ENCODE results near the gene KRTAP19-1. TPM values are rescaled to one million over a fixed set of nuclear protein-coding genes. Genes with fewer than 3 reads are reported as not detected.

KRTAP19-1 gene
- not detected in 2 replicates for total RNA-seq (2011; cell fraction: chromatin; rRNA removed; ENCODE audit: low replicate concordance)
- total RNA-seq (2011; cell fraction: nucleolus; rRNA removed) = not detected in 2 replicates
- total RNA-seq (2011; cell fraction: nucleoplasm; rRNA removed) = not detected in 2 replicates
- not detected in 2 replicates for total RNA-seq (2014; rRNA removed)
- not detected in 2 replicates for total RNA-seq (2014; rRNA removed; fragmentation: Illumina TruSeq; extraction: Trizol)
- total RNA-seq (2015; rRNA removed; fragmentation: Illumina TruSeq; extraction: Trizol) = not detected in 2 replicates
- total RNA-seq (2021) = not detected in 2 replicates
- not detected in 2 replicates for polyA plus RNA-seq (2011; rRNA removed)
- polyA plus RNA-seq (2011; cell fraction: cytosol; rRNA removed) = not detected in 2 replicates
- not detected in 2 replicates for polyA plus RNA-seq (2011; cell fraction: nucleus; rRNA removed)
- polyA plus RNA-seq (2012) = not detected in 2 replicates
- not detected in 2 replicates for polyA plus RNA-seq (2014; fragmentation: Illumina TruSeq; extraction: Trizol)
- polyA plus RNA-seq (2014; fragmentation: Nextera tagmentation; extraction: Ambion mirVana) = not detected
- polyA plus RNA-seq (2014; rRNA removed) = not detected in 2 replicates
- polyA minus RNA-seq (2011; rRNA and poly(A)+ RNA removed) = not detected in 2 replicates
- not detected in 2 replicates for polyA minus RNA-seq (2011; cell fraction: cytosol; rRNA and poly(A)+ RNA removed)
- not detected in 2 replicates for polyA minus RNA-seq (2011; cell fraction: nucleus; rRNA and poly(A)+ RNA removed)
- Bru-seq, nascent RNA = not detected
- not detected for BruChase-seq, experiment 1, labeled RNA remaining after a 2-hour chase
- not detected for BruChase-seq, experiment 2, labeled RNA remaining after a 6-hour chase
- long read RNA-seq, experiment 1 = 0 reads
- long read RNA-seq, experiment 2 = 0 reads
- long read RNA-seq, experiment 3 = 0 reads

- ChIA-PET POLR2A (no interaction called here), CTCF (ENCODE audit: low intra/inter-chr PET ratio) (no interaction called here)
- intact Hi-C loops (cut with micrococcal nuclease) (no loop called here), in situ Hi-C loops (cut with MboI) (no loop called here)
- H3K4me3 ChIP-seq = no peak within 1 kb of the TSS
- FAIRE-seq (no peak), ATAC-seq (no peak), DNase-seq (ENCODE audit: extremely low read depth in 1 of 4, low spot score in 3 of 4) (no peak)
- no peak for TF ChIP-seq HDAC8 (tag; IDR thresholded peaks at IDR 0.05)
- no peak for TF ChIP-seq ZEB2 (IDR thresholded peaks at IDR 0.05)
- no peak for TF ChIP-seq ZBTB11 (CRISPR knock-in tag; IDR thresholded peaks at IDR 0.05)
- TF ChIP-seq PPARD (CRISPR knock-in tag; IDR thresholded peaks at IDR 0.05) = no peak
- TF ChIP-seq NR3C1 (CRISPR knock-in tag; IDR thresholded peaks at IDR 0.05) = no peak
- TF ChIP-seq ZNF121 (CRISPR knock-in tag; conservative IDR thresholded peaks at IDR 0.05) = no peak
- TF ChIP-seq HNRNPUL1 (IDR thresholded peaks at IDR 0.05; ENCODE audit: low read length) = no peak
- no peak for TF ChIP-seq ATF6 (CRISPR knock-in tag; IDR thresholded peaks at IDR 0.05)
- no peak for TF ChIP-seq HMGN3 (IDR thresholded peaks at IDR 0.05; ENCODE audit: borderline replicate concordance, extremely low read depth, insufficient read length, low read depth, low read length)
- no peak for TF ChIP-seq CREM (IDR thresholded peaks at IDR 0.05; ENCODE audit: low read depth)
- no peak within 1 kb of the TSS for H3K9ac ChIP-seq (ENCODE audit: insufficient read depth in 1 of 2, low read depth in 2 of 2, low read length in 2 of 2)
- H3K9me1 ChIP-seq (ENCODE audit: control insufficient read depth, insufficient read depth, low read length) = no peaks in the 10 kb centered on the region
- H3K27ac ChIP-seq (ENCODE audit: extremely low read depth, low read depth, low read length) = no peak within 1 kb of the TSS
- BruUV-seq (replicated peaks) = no TSS peak
- no peaks in the 10 kb centered on the region for H3K4me1 ChIP-seq (replicated peaks in 1 of 2; ENCODE audit: control insufficient read depth in 2 of 2, insufficient read depth in 2 of 2, low read length in 2 of 2)
- no peaks in the 10 kb centered on the region for H3K36me3 ChIP-seq (ENCODE audit: control insufficient read depth, insufficient read depth, low read length)
- H4K20me1 ChIP-seq (replicated peaks; ENCODE audit: control insufficient read depth, insufficient read depth, low read length) = no peaks in the 10 kb centered on the region
- no peak within 1 kb of the TSS for H2AFZ ChIP-seq (ENCODE audit: low read depth, low read length)
- under 1% methylated on average over 7 of the region's 7 CpGs for WGBS (ENCODE audit: insufficient coverage, low coverage, missing lambda C conversion rate)
- H3K9me3 ChIP-seq (replicated peaks; ENCODE audit: control insufficient read depth, insufficient read depth, low read depth, low read length) = no peaks in the 10 kb centered on the region; the same call in 1 of the 2 replicates
- no peaks in the 10 kb centered on the region for H3K79me2 ChIP-seq (ENCODE audit: control insufficient read depth, insufficient read depth, low read length)
- H3K27me3 ChIP-seq (ENCODE audit: control insufficient read depth in 2 of 2, insufficient read depth in 2 of 2, low read length in 2 of 2) = no peaks in the 10 kb centered on the region
- no peak within 1 kb of the TSS for H3K4me2 ChIP-seq (ENCODE audit: insufficient read depth, low read length)
Observed at GRCh38 chr21:30480145-30480544, at the start of gene KRTAP19-1. KRTAP19-1 (minus strand) TSS chr21:30480367; CDS start chr21:30480317, 50 bp downstream.
